PC-9 (cell line): ENCODE measurements around the gene DTNBP1.

Source experiments
- CTCF ChIP-seq: fragments of 200-600 bp; sonication (generic); conservative IDR thresholded peaks from 2 replicates; pipeline ENCODE4 v1.6.1; 2017; ENCODE audit warnings: mixed run types, antibody characterized with exemption, mild to moderate bottlenecking, moderate library complexity
- EZH2 ChIP-seq: fragments of 200-600 bp; sonication (generic); IDR thresholded peaks from 2 replicates; pipeline ENCODE4 v1.8.0; 2017; ENCODE audit warnings: antibody characterized with exemption, low read depth

DNA sequence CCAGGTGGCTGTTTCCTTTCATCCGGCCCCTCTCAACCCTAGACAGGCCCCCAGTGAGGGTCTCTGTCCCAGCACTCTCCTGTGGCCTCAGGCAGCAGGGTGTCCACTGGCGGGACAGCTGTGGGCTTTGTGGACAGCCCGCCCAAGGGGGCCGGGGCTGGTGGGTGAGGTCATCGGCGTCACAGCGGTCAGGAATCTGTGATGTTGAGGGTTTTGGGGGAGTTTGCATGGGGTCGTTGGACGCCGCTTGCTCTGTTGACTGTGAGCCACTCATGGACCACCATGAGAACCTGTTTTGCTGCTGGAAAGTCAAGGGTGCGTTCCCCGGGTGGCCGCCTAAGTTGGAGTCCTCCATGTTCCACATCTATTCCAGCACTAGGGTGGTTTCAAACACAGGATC lies 146.4 kb downstream of the DTNBP1 start:
- TF ChIP-seq CTCF, result no peak
- no peak for TF ChIP-seq EZH2
